Panc1 (cell line): ENCODE results near the gene MAPK8. TPM values are rescaled to one million over a fixed set of nuclear protein-coding genes. Genes with fewer than 3 reads are reported as not detected.

Source experiments
- ATAC-seq: fragments of 200-7000 bp; cut with Tn5 transposase; 2 replicates; pipeline ENCODE4 v1.9.1; 2020; ENCODE audit warnings: mild to moderate bottlenecking, moderate library complexity
- BruUV-seq: library from RNA; stranded (reverse); fragments of 400-500 nt; replicated peaks from 2 replicates; lab custom pipeline; 2021; lab: Mats Ljungman, UMichigan
- CTCF ChIA-PET: fragments of 300-600 bp; sonication (Branson Sonifier 250); formaldehyde crosslinking; loops from one replicate; lab custom pipeline; 2022; ENCODE audit warnings: antibody characterized with exemption; lab: Charles Lee
- POLR2A ChIA-PET: fragments of 300-600 bp; sonication (Branson Sonifier 250); formaldehyde crosslinking; loops from one replicate; lab custom pipeline; 2022; ENCODE audit warnings: antibody characterized with exemption; lab: Charles Lee
- DNase-seq: peaks from one replicate; pipeline ENCODE4 v3.0.0-alpha.2; 2010; ENCODE audit warnings: low read depth, low spot score
- H3K27ac ChIP-seq: 2 replicates; pipeline ENCODE4 v1.5.1; 2011; ENCODE audit warnings: mild to moderate bottlenecking, low read length, inconsistent platforms
- H3K27me3 ChIP-seq: fragments of 200-500 bp; sonication (Bioruptor generic); 2 replicates; pipeline ENCODE4 v1.6.0; 2014; ENCODE audit warnings: low read length, inconsistent platforms; ENCODE audit not compliant: control insufficient read depth, insufficient read depth
- H3K36me3 ChIP-seq: fragments of 200-500 bp; sonication (Bioruptor generic); 2 replicates; pipeline ENCODE4 v1.5.1; 2014; ENCODE audit warnings: inconsistent platforms, mild to moderate bottlenecking, low read length, moderate library complexity; ENCODE audit not compliant: control insufficient read depth, insufficient read depth
- H3K4me1 ChIP-seq: 2 replicates; pipeline ENCODE4 v1.5.1; 2011; ENCODE audit warnings: inconsistent platforms, mild to moderate bottlenecking, low read length, moderate library complexity; ENCODE audit not compliant: control insufficient read depth, insufficient read depth
- H3K4me3 ChIP-seq, 2 experiments: 2 replicates each; pipeline ENCODE4 v1.5.1; 2011 to 2012; ENCODE audit warnings: low read depth in 2 of 2, low read length in 2 of 2, mild to moderate bottlenecking in 2 of 2, inconsistent platforms in 1 of 2, moderate library complexity in 1 of 2
- H3K9me3 ChIP-seq: fragments of 200-500 bp; sonication (Bioruptor generic); 2 replicates; pipeline ENCODE4 v1.5.1; 2014; ENCODE audit warnings: low read depth, mild to moderate bottlenecking, inconsistent platforms, low read length, moderate library complexity; ENCODE audit not compliant: control insufficient read depth, insufficient read depth
- CTCF ChIP-seq: fragments of 450-650 bp; IDR thresholded peaks from 2 replicates; pipeline ENCODE4 v1.5.1; 2017; ENCODE audit warnings: mild to moderate bottlenecking
- POLR2AphosphoS5 ChIP-seq: IDR thresholded peaks from 2 replicates; pipeline ENCODE4 v1.6.1; 2012; ENCODE audit warnings: mild to moderate bottlenecking, low read depth, low read length, moderate library complexity
- REST ChIP-seq, 2 experiments: IDR thresholded peaks; 2 replicates each; pipeline ENCODE4 v1.6.1; 2011 to 2012; ENCODE audit warnings: low read depth in 2 of 2, control low read depth in 1 of 2, low read length in 1 of 2, mild to moderate bottlenecking in 1 of 2, moderate library complexity in 1 of 2; ENCODE audit not compliant: insufficient read depth in 1 of 2
- SIN3A ChIP-seq: IDR thresholded peaks from 2 replicates; pipeline ENCODE4 v1.6.1; 2012; ENCODE audit warnings: low read depth, mild to moderate bottlenecking, low read length, moderate library complexity, borderline replicate concordance; ENCODE audit not compliant: insufficient read depth
- TCF7L2 ChIP-seq: IDR thresholded peaks from 2 replicates; pipeline ENCODE4 v1.6.1; 2011; ENCODE audit warnings: mild to moderate bottlenecking, low read depth, low read length, inconsistent platforms
- in situ Hi-C: cut with HindIII; loops from 2 replicates; pipeline ENCODE4 v1.10.0; 2016; ENCODE audit warnings: low sequenced_read_pairs, low pct_unique_long_range_greater_than_20kb
- intact Hi-C: fragments of 100-400 bp; cut with micrococcal nuclease; formaldehyde crosslinking; loops from one replicate; pipeline ENCODE4 v1.10.0; 2022; ENCODE audit not compliant: unreplicated experiment
- total RNA-seq: library from RNA; stranded (reverse); gene quantifications from one replicate; pipeline ENCODE4 v1.2.1, GENCODE V29; 2021; ENCODE audit not compliant: unreplicated experiment

The MAPK8 gene
- total RNA-seq, 1 experiment from 2014 or later, result 66.6 TPM

GRCh38 chr10:48292616-48293015, 13.9 kb upstream of the MAPK8 start:
- Histone ChIP-seq H3K4me3 (no peak overlapping the region), H3K4me1 (no peaks in the 10 kb centered on the region), H3K36me3 (no peaks in the 10 kb centered on the region), H3K27me3 (no peaks in the 10 kb centered on the region; the same call in 1 of the 2 replicates), H3K27ac (no peak overlapping the region), H3K9me3 (no peaks in the 10 kb centered on the region)
- TF ChIP-seq POLR2AphosphoS5, result no peak
- no peak for TF ChIP-seq SIN3A
- no peak for TF ChIP-seq REST (IDR thresholded peaks at IDR 0.05; ENCODE audit: insufficient read depth in 1 of 2, low read depth in 2 of 2, low read length in 1 of 2)
- no TSS peak for BruUV-seq
- ChIA-PET POLR2A (no interaction called here), CTCF (no interaction called here)
- DNase-seq (no peak), ATAC-seq (no peak)
- in situ Hi-C loops, result no loop called here
- intact Hi-C loops, result no loop called here

- H3K27me3 ChIP-seq, result peaks cover 4% of the 10 kb centered on the region; the same call in 1 of the 2 replicates
- POLR2A ChIA-PET, result no interaction called here
- in situ Hi-C loops (no loop called here), intact Hi-C loops (no loop called here)
- BruUV-seq, result no TSS peak
- H3K27ac ChIP-seq, result no peak overlapping the region
- H3K9me3 ChIP-seq, result no peaks in the 10 kb centered on the region
- H3K4me1 ChIP-seq, result no peaks in the 10 kb centered on the region
- ATAC-seq, result no peak
- CTCF ChIA-PET, result no interaction called here
- H3K4me3 ChIP-seq, result no peak overlapping the region
- H3K36me3 ChIP-seq, result no peaks in the 10 kb centered on the region
- DNase-seq, result no peak
- no peak for TF ChIP-seq REST (IDR thresholded peaks at IDR 0.05; ENCODE audit: insufficient read depth in 1 of 2, low read depth in 2 of 2, low read length in 1 of 2)
- TF ChIP-seq CTCF, result no peak
- TF ChIP-seq POLR2AphosphoS5, result no peak
- TF ChIP-seq SIN3A, result no peak
- TF ChIP-seq TCF7L2, result no peak
Observed at GRCh38 chr10:48294431-48294830, 12.0 kb upstream of the MAPK8 start.
